GM21381 (cell line): ENCODE data around the gene FGF13.

ENCODE experiments used
- ATAC-seq: cut with Tn5 transposase; IDR thresholded peaks from one replicate; pipeline ENCODE4 v1.9.1; 2021; ENCODE audit warnings: mild to moderate bottlenecking, moderate library complexity; ENCODE audit not compliant: unreplicated experiment

The FGF13 gene

DNA sequence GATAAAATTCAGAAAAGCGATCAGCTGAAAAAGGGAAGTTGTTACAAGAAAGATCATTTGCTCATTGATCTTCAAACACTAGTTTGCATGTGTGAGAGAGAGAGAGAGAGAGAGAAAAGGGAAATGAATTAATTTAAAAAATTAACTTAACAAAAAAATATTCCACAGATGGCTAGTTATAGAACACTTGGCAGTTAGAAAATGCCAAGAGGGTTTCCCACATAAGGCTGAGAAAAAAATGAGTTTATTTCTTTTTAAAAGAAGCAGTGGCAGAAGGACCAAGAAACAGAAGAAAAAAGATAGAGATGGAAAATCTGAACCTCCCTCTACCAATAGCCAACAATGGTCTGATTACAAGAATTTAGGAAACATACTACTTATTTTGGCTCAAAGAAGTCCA is 47.1 kb downstream of the FGF13 start:
- no peak for ATAC-seq

DNA sequence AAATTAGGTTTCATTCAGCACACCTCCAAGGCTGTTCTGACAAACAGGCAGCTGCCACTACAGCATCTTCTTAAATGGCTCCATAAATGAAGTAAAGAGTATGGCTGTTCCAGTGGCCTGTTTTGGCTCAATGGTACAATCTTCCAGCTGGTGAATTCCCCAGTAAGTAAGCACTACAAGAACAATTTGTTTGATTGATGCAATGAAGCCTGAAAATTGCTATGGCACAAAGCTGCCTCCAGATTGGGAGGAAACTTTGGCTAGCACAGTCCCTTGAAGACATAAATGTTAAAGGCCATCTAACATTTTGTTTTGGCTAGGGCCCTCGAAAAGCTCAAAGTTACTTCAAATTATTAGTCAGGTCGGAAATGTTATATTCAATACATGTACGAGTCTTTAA is 47.5 kb downstream of the FGF13 start:
- ATAC-seq: no peak

DNA sequence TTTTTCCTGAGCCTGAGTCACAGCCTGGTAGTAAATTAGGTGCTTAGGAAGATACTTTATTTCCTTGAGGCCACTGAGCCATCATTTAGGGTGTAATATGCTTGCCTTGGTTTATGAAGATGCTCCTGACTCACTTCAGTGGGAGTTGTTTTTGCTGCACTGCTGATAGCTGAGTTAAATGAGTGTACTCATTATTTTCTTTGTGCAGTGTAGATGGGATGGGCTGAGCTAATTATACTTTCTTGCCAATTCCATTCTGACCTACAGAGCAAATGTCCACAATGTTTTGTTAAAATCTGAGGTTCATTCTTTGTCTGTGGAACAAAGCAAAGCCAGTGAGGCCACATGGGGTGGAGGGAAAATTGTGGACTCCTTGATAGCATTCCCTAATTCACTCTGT is 60.0 kb downstream of the FGF13 start:
- ATAC-seq: no peak

DNA sequence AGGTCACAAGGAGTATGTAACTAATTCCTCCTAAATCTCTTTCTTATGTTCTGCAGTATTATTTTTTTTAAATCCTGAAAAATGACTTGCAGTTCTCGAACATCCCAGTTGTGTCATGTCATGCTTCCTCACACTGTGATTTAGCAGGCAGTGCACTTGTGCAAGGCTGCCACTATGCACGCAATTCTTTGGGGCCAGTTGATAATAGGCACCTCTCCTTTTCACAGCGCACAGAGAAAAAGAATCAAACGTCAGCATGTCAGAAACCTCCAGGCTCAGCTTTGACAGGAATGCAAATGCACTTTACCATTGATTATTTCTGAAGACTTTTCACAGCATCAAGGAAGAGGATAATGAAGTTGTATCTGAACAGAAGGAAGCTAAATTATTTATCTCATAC is 62.9 kb downstream of the FGF13 start:
- ATAC-seq: no peak

DNA sequence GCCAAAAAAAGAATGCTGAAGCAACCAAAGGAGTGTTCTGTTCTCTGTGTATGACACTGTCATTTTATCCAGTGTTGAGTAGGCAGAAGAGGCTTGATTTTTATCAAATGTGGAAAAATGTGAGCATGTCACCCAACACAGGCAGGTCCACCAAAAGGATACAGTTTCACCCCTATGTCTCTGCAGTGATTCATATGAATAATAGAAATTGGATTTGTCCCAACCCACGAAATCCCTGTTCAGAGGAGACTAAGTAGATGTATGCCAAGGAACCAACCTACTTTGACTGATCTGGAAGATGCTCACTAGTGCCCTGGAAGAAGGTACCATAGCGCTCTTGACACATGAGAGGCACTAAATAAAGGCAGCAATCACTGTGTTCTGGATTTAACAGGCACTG is 72.5 kb downstream of the FGF13 start:
- ATAC-seq: no peak
